ENCODE data around the gene NAV2.

The NAV2 gene

GRCh38 chr11:19906126-19906525 is 193.5 kb downstream of the NAV2 start:
- no peak for DNase-seq (ENCODE audit: low read depth)
- no peak for TF ChIP-seq CTCF (IDR thresholded peaks at IDR 0.05; ENCODE audit: low read length, missing control alignments)
- H3K4me3 ChIP-seq (replicated peaks; ENCODE audit: low read depth, low read length), result no peak overlapping the region

- DNase-seq (ENCODE audit: low read depth), result no peak
- H3K4me3 ChIP-seq (replicated peaks; ENCODE audit: low read depth, low read length), result no peak overlapping the region
Observed at GRCh38 chr11:19907008-19907579, 194.5 kb downstream of the NAV2 start.

GRCh38 chr11:19907839-19908238 is 195.2 kb downstream of the NAV2 start:
- no peak overlapping the region for H3K4me3 ChIP-seq (replicated peaks; ENCODE audit: low read depth, low read length)
- TF ChIP-seq CTCF (IDR thresholded peaks at IDR 0.05; ENCODE audit: low read length, missing control alignments), result no peak
- no peak for DNase-seq (ENCODE audit: low read depth)

More at GRCh38 chr11:19907008-19907579, 194.5 kb downstream of the NAV2 start:
- TF ChIP-seq CTCF (IDR thresholded peaks at IDR 0.05; ENCODE audit: low read length, missing control alignments), result no peak

GRCh38 chr11:19910931-19911330 is 198.3 kb downstream of the NAV2 start:
- DNase-seq (ENCODE audit: low read depth), result no peak
- no peak for TF ChIP-seq CTCF (IDR thresholded peaks at IDR 0.05; ENCODE audit: low read length, missing control alignments)

GRCh38 chr11:19912115-19912957 is 199.7 kb downstream of the NAV2 start:
- TF ChIP-seq CTCF (IDR thresholded peaks at IDR 0.05; ENCODE audit: low read length, missing control alignments), result no peak
- DNase-seq (ENCODE audit: low read depth), result no peak
- no peak overlapping the region for H3K4me3 ChIP-seq (replicated peaks; ENCODE audit: low read depth, low read length)

More at GRCh38 chr11:19910931-19911330, 198.3 kb downstream of the NAV2 start:
- no peak overlapping the region for H3K4me3 ChIP-seq (replicated peaks; ENCODE audit: low read depth, low read length)

GRCh38 chr11:19912958-19913892 is 200.6 kb downstream of the NAV2 start:
- TF ChIP-seq CTCF (IDR thresholded peaks at IDR 0.05; ENCODE audit: low read length, missing control alignments), result no peak
- no peak for DNase-seq (ENCODE audit: low read depth)
- H3K4me3 ChIP-seq (replicated peaks; ENCODE audit: low read depth, low read length), result no peak overlapping the region

All from fibroblast of pulmonary artery (primary cell).